GM12874 (cell line): ENCODE results near the gene C15orf39.
A peak's percentile ranks its signal among the peaks of the same experiment; 100 is the strongest.

Experiments
- CTCF ChIP-seq: IDR thresholded peaks from 2 replicates; pipeline ENCODE4 v1.5.1; 2011; ENCODE audit warnings: low read depth, mild to moderate bottlenecking, control low read depth, low read length, moderate library complexity; ENCODE audit not compliant: insufficient read depth

The C15orf39 gene

GRCh38 chr15:75201616-75202250, at the start of gene C15orf39:
Gene C15orf39 (plus strand): TSS chr15:75201882. CDS start chr15:75206049, 4,167 bp downstream.
- peak; percentile 91 for TF ChIP-seq CTCF

- no peak for TF ChIP-seq CTCF
These were observed 49.2 kb upstream of the C15orf39 start for GRCh38 chr15:75152382-75153079.

- TF ChIP-seq CTCF, result no peak
These were observed 48.6 kb upstream of the C15orf39 start for GRCh38 chr15:75153087-75153486.

GRCh38 chr15:75153565-75154276, 48.0 kb upstream of the C15orf39 start:
- TF ChIP-seq CTCF, result no peak

GRCh38 chr15:75154461-75155062, 47.1 kb upstream of the C15orf39 start:
- no peak for TF ChIP-seq CTCF

- no peak for TF ChIP-seq CTCF
These were observed 45.1 kb upstream of the C15orf39 start for GRCh38 chr15:75156326-75157215.
